PFSK-1 (cell line): ENCODE data around the gene PIK3R4.

Source experiments
- POLR2AphosphoS5 ChIP-seq: IDR thresholded peaks from 2 replicates; pipeline ENCODE4 v1.6.1; 2012; ENCODE audit warnings: low read depth, mild to moderate bottlenecking, control low read depth, low read length, moderate library complexity
- REST ChIP-seq, 2 experiments: IDR thresholded peaks; 2 replicates each; pipeline versions ENCODE4 v1.6.1 to v1.8.0; 2011 to 2012; ENCODE audit warnings: low read depth in 2 of 2, low read length in 2 of 2, control low read depth in 1 of 2, inconsistent platforms in 1 of 2, mild to moderate bottlenecking in 1 of 2, moderate library complexity in 1 of 2; ENCODE audit not compliant: insufficient read depth in 1 of 2
- SIN3A ChIP-seq: IDR thresholded peaks from 2 replicates; pipeline ENCODE4 v1.6.1; 2012; ENCODE audit warnings: mild to moderate bottlenecking, low read length, moderate library complexity, borderline replicate concordance; ENCODE audit not compliant: insufficient read depth

DNA sequence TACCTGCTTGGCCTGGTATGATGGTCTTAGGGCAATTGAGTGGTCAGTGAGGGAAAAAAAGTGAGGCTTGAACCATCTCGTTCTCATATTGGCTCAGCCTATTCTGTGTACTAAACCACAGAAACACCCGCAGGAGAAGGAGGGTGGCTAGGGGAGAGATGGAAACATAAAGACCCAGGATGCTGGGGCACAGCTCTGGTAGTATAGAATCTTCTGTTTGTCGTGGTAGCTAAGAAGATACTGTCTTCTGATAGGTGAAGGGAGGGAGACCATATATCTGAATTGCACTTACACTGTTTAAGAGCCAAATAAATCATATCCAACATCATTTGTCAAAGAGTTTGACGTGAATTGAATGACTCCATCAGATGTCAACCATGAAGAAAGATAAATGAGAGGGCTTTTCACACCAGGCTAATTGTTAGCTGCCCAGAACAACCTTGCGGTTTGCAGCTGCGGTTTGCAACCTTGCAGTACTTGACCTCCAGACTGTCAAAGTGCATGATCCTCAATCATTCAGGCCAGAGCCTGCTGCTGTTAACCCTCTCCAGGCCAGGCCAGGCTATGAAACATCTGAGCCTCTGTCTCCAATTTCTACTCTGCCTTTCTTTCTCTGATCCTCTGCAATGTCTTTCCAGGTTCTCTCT lies 40.9 kb upstream of the PIK3R4 start:
- TF ChIP-seq SIN3A (no peak), POLR2AphosphoS5 (no peak), REST (IDR thresholded peaks at IDR 0.05; ENCODE audit: insufficient read depth in 1 of 2, low read depth in 2 of 2, low read length in 2 of 2) (no peak)
